GM18520 (cell line): ENCODE data around the gene ERVH48-1.
"Not testable (repeated sequence)": the region's sequence is repeated elsewhere in the genome, so short reads cannot be mapped to it uniquely, and the experiment has no call there.

ENCODE experiments used
- ATAC-seq: cut with Tn5 transposase; IDR thresholded peaks from one replicate; pipeline ENCODE4 v1.9.1; 2021; ENCODE audit not compliant: unreplicated experiment

Gene ERVH48-1

GRCh38 chr21:42939582-42940413 is 14.4 kb upstream of the ERVH48-1 start:
- ATAC-seq = no peak

- ATAC-seq = not testable (repeated sequence)
These were observed 13.2 kb upstream of the ERVH48-1 start for GRCh38 chr21:42938606-42938995.

- ATAC-seq = no peak
These were observed 12.7 kb upstream of the ERVH48-1 start for GRCh38 chr21:42937960-42938605.

GRCh38 chr21:42937034-42937940 is 11.9 kb upstream of the ERVH48-1 start:
- ATAC-seq = not testable (repeated sequence)

GRCh38 chr21:42936360-42936759 is 10.9 kb upstream of the ERVH48-1 start:
- ATAC-seq = not testable (repeated sequence)

- not testable (repeated sequence) for ATAC-seq
These were observed 8.5 kb upstream of the ERVH48-1 start for GRCh38 chr21:42933973-42934372.

- not testable (repeated sequence) for ATAC-seq
These were observed 7.9 kb upstream of the ERVH48-1 start for GRCh38 chr21:42933137-42933970.

- not testable (repeated sequence) for ATAC-seq
These were observed 7.1 kb upstream of the ERVH48-1 start for GRCh38 chr21:42932378-42933136.

- ATAC-seq = no peak
These were observed 6.3 kb upstream of the ERVH48-1 start for GRCh38 chr21:42931560-42932235.

GRCh38 chr21:42929969-42930368 is 4.5 kb upstream of the ERVH48-1 start:
- no peak for ATAC-seq

GRCh38 chr21:42927474-42928200 is 2.2 kb upstream of the ERVH48-1 start:
- not testable (repeated sequence) for ATAC-seq

GRCh38 chr21:42924433-42924751 is 1.0 kb downstream of the ERVH48-1 start:
- ATAC-seq = no peak

- no peak for ATAC-seq
These were observed 1.6 kb downstream of the ERVH48-1 start for GRCh38 chr21:42923553-42924432.

- no peak for ATAC-seq
These were observed 2.5 kb downstream of the ERVH48-1 start for GRCh38 chr21:42922918-42923317.

GRCh38 chr21:42921927-42922326 is 3.5 kb downstream of the ERVH48-1 start:
- ATAC-seq = no peak

GRCh38 chr21:42918291-42918690 is 7.1 kb downstream of the ERVH48-1 start:
- no peak for ATAC-seq

GRCh38 chr21:42913476-42913875 is 12.0 kb downstream of the ERVH48-1 start:
- no peak for ATAC-seq

- not testable (repeated sequence) for ATAC-seq
These were observed 13.5 kb downstream of the ERVH48-1 start for GRCh38 chr21:42911920-42912319.
